CD4-positive, alpha-beta T cell treated with Interleukin-15 for 4 hours (primary cell): ENCODE measurements around the gene SUCLA2.
"Not testable (repeated sequence)": the region's sequence is repeated elsewhere in the genome, so short reads cannot be mapped to it uniquely, and the experiment has no call there.

Experiments
- DNase-seq: peaks from one replicate; pipeline ENCODE4 v3.0.0-alpha.2; 2020; ENCODE audit warnings: low spot score

Gene SUCLA2

GRCh38 chr13:48001114-48001881, at the start of gene SUCLA2:
Gene SUCLA2, minus strand, starts transcription at chr13:48001273. Its CDS starts 4 bp downstream, at chr13:48001269.
- DNase-seq: peak; percentile 89

GRCh38 chr13:48050550-48050949, 49.5 kb upstream of the SUCLA2 start:
- DNase-seq: no peak

GRCh38 chr13:48043789-48044503, 42.9 kb upstream of the SUCLA2 start:
- no peak for DNase-seq

GRCh38 chr13:48042894-48043293, 41.8 kb upstream of the SUCLA2 start:
- no peak for DNase-seq

- DNase-seq: no peak
Measured at GRCh38 chr13:48040896-48041295, 39.8 kb upstream of the SUCLA2 start.

- no peak for DNase-seq
Measured at GRCh38 chr13:48040049-48040448, 39.0 kb upstream of the SUCLA2 start.

GRCh38 chr13:48038761-48039160, 37.7 kb upstream of the SUCLA2 start:
- no peak for DNase-seq

GRCh38 chr13:48037346-48038173, 36.5 kb upstream of the SUCLA2 start, which contains the start of gene NUDT15:
Gene NUDT15, plus strand, starts transcription at chr13:48037726. Its CDS starts 21 bp downstream, at chr13:48037747.
- DNase-seq: peak; percentile 95

- no peak for DNase-seq
Measured at GRCh38 chr13:48029859-48030258, 28.8 kb upstream of the SUCLA2 start.

GRCh38 chr13:48028066-48028465, 27.0 kb upstream of the SUCLA2 start:
- DNase-seq: no peak

- no peak for DNase-seq
Measured at GRCh38 chr13:48019796-48020195, 18.7 kb upstream of the SUCLA2 start.

GRCh38 chr13:48018637-48019036, 17.6 kb upstream of the SUCLA2 start:
- DNase-seq: no peak

- no peak for DNase-seq
Measured at GRCh38 chr13:48014359-48014758, 13.3 kb upstream of the SUCLA2 start.

- no peak for DNase-seq
Measured at GRCh38 chr13:48012668-48013067, 11.6 kb upstream of the SUCLA2 start.

- no peak for DNase-seq
Measured at GRCh38 chr13:48010698-48011097, 9.6 kb upstream of the SUCLA2 start.

- DNase-seq: no peak
Measured at GRCh38 chr13:48009284-48009683, 8.2 kb upstream of the SUCLA2 start.

- no peak for DNase-seq
Measured at GRCh38 chr13:48006396-48006795, 5.3 kb upstream of the SUCLA2 start.

GRCh38 chr13:48004201-48004600, 3.1 kb upstream of the SUCLA2 start:
- no peak for DNase-seq

GRCh38 chr13:48001999-48002398, 926 bp upstream of the SUCLA2 start:
- DNase-seq: not testable (repeated sequence)

GRCh38 chr13:48000559-48001113, 437 bp downstream of the SUCLA2 start:
- no peak for DNase-seq

- DNase-seq: no peak
Measured at GRCh38 chr13:47999973-48000372, 1.1 kb downstream of the SUCLA2 start.

- DNase-seq: no peak
Measured at GRCh38 chr13:47997384-47997783, 3.7 kb downstream of the SUCLA2 start.
